Hepatocyte (in vitro differentiated cells): ENCODE data around the gene SAP130. TPM values are rescaled to one million over a fixed set of nuclear protein-coding genes. Genes with fewer than 3 reads are reported as not detected.

Experiments used
- DNase-seq: peaks from one replicate; pipeline ENCODE4 v3.0.0-alpha.2; 2016; ENCODE audit warnings: low spot score
- H2AFZ ChIP-seq: fragments of 200-600 bp; sonication (generic); 2 replicates; pipeline ENCODE4 v1.6.0; 2016; ENCODE audit warnings: antibody characterized with exemption, mild to moderate bottlenecking
- H3K27ac ChIP-seq: fragments of 200-600 bp; sonication (generic); 2 replicates; pipeline ENCODE4 v1.5.1; 2016; ENCODE audit warnings: mild to moderate bottlenecking
- H3K27me3 ChIP-seq: fragments of 200-600 bp; sonication (generic); 2 replicates; pipeline ENCODE4 v1.6.1; 2016
- H3K36me3 ChIP-seq: fragments of 200-600 bp; sonication (generic); replicated peaks from 2 replicates; pipeline ENCODE4 v1.5.1; 2016; ENCODE audit warnings: low read depth; ENCODE audit not compliant: insufficient read depth
- H3K4me1 ChIP-seq: fragments of 200-600 bp; sonication (generic); 2 replicates; pipeline ENCODE4 v1.5.1; 2016; ENCODE audit warnings: mild to moderate bottlenecking, moderate library complexity; ENCODE audit not compliant: insufficient read depth
- H3K4me2 ChIP-seq: fragments of 200-600 bp; sonication (generic); 2 replicates; pipeline ENCODE4 v1.6.0; 2016
- H3K4me3 ChIP-seq: fragments of 200-600 bp; sonication (generic); 2 replicates; pipeline ENCODE4 v1.5.1; 2016; ENCODE audit warnings: mild to moderate bottlenecking
- H3K79me2 ChIP-seq: fragments of 200-600 bp; sonication (generic); 2 replicates; pipeline ENCODE4 v1.6.0; 2017; ENCODE audit warnings: mild to moderate bottlenecking
- H3K9me2 ChIP-seq: fragments of 200-600 bp; sonication (generic); replicated peaks from 2 replicates; pipeline ENCODE4 v1.6.0; 2017; ENCODE audit warnings: mild to moderate bottlenecking; ENCODE audit not compliant: insufficient read depth
- H3K9me3 ChIP-seq: fragments of 200-600 bp; sonication (generic); 2 replicates; pipeline ENCODE4 v1.5.1; 2016; ENCODE audit warnings: low read depth, mild to moderate bottlenecking
- H4K20me1 ChIP-seq: fragments of 200-600 bp; sonication (generic); 2 replicates; pipeline ENCODE4 v1.6.0; 2016; ENCODE audit warnings: mild to moderate bottlenecking; ENCODE audit not compliant: insufficient read depth, poor library complexity, severe bottlenecking
- CTCF ChIP-seq: fragments of 200-600 bp; sonication (generic); IDR thresholded peaks from 2 replicates; pipeline ENCODE4 v1.5.1; 2016; ENCODE audit warnings: antibody characterized with exemption, mild to moderate bottlenecking; ENCODE audit not compliant: poor library complexity
- EZH2 ChIP-seq: fragments of 200-600 bp; sonication (generic); IDR thresholded peaks from 2 replicates; pipeline ENCODE4 v1.6.1; 2016; ENCODE audit warnings: antibody characterized with exemption, mild to moderate bottlenecking, borderline replicate concordance
- EZH2phosphoT487 ChIP-seq: fragments of 200-600 bp; sonication (generic); IDR thresholded peaks from one replicate; pipeline ENCODE4 v1.6.1; 2018; ENCODE audit warnings: antibody characterized with exemption, mild to moderate bottlenecking, low read depth, moderate library complexity; ENCODE audit not compliant: unreplicated experiment, severe bottlenecking
- WGBS: methylation state at CpG from one replicate; pipeline ENCODE4 v1.1.6; 2016; ENCODE audit warnings: low lambda C conversion rate; ENCODE audit errors: missing lambda C conversion rate; 5-methylcytosine and 5-hydroxymethylcytosine counted together
- polyA plus RNA-seq: library from polyadenylated mRNA; unstranded; fragments of >200 nt; fragmentation: Nextera tagmentation; extraction: Ambion mirVana; gene quantifications from 2 replicates; pipeline ENCODE4 v1.2.1, GENCODE V29; 2016
- total RNA-seq: library from RNA; depleted of rRNA; stranded (reverse); fragments of >200 nt; gene quantifications from 2 replicates; pipeline ENCODE4 v1.2.3, GENCODE V29; 2014

The SAP130 gene
- total and polyA plus RNA-seq, 2 experiments from 2014 or later, result 12.6 to 12.7 TPM

- 26% methylated on average over 3 of the region's 3 CpGs for WGBS
Measured at GRCh38 chr2:128043041-128043440, 15.2 kb upstream of the SAP130 start.

GRCh38 chr2:128041561-128041960 lies 13.7 kb upstream of the SAP130 start:
- DNase-seq, result no peak
- H3K27me3 ChIP-seq, result no peaks in the 10 kb centered on the region
- H3K9me3 ChIP-seq, result no peaks in the 10 kb centered on the region
- 67% methylated on average over 3 of the region's 3 CpGs for WGBS
- no peaks in the 10 kb centered on the region for H4K20me1 ChIP-seq
- no peaks in the 10 kb centered on the region for H3K9me2 ChIP-seq
- H3K27ac ChIP-seq, result no peak overlapping the region
- no peaks in the 10 kb centered on the region for H3K36me3 ChIP-seq
- TF ChIP-seq CTCF (no peak), EZH2phosphoT487 (no peak)
- peaks cover 7% of the 10 kb centered on the region for H3K4me1 ChIP-seq
- no peak overlapping the region for H2AFZ ChIP-seq
- no peak overlapping the region for H3K4me2 ChIP-seq
- no peak overlapping the region for H3K4me3 ChIP-seq
- H3K79me2 ChIP-seq, result no peaks in the 10 kb centered on the region

More at GRCh38 chr2:128043041-128043440, 15.2 kb upstream of the SAP130 start:
- no peak for TF ChIP-seq EZH2
- TF ChIP-seq CTCF, result no peak
- no peak for TF ChIP-seq EZH2phosphoT487
- Histone ChIP-seq H2AFZ (no peak overlapping the region), H3K9me2 (no peaks in the 10 kb centered on the region), H3K27me3 (no peaks in the 10 kb centered on the region), H3K9me3 (no peaks in the 10 kb centered on the region), H4K20me1 (no peaks in the 10 kb centered on the region), H3K4me3 (no peak overlapping the region), H3K36me3 (no peaks in the 10 kb centered on the region), H3K27ac (peak overlapping the region; percentile 29), H3K4me1 (peaks cover 7% of the 10 kb centered on the region), H3K79me2 (no peaks in the 10 kb centered on the region), H3K4me2 (peak overlapping the region; percentile 43)
- DNase-seq, result no peak

GRCh38 chr2:128040166-128040771 lies 12.4 kb upstream of the SAP130 start:
- 64% methylated on average over 8 of the region's 8 CpGs for WGBS
- no peaks in the 10 kb centered on the region for H4K20me1 ChIP-seq
- H3K9me3 ChIP-seq, result no peaks in the 10 kb centered on the region
- no peaks in the 10 kb centered on the region for H3K36me3 ChIP-seq
- no peak overlapping the region for H2AFZ ChIP-seq
- H3K27me3 ChIP-seq, result no peaks in the 10 kb centered on the region
- no peak overlapping the region for H3K27ac ChIP-seq
- H3K4me1 ChIP-seq, result peaks cover 7% of the 10 kb centered on the region
- no peak overlapping the region for H3K4me3 ChIP-seq
- no peak for TF ChIP-seq EZH2phosphoT487
- no peak for TF ChIP-seq CTCF
- no peak for TF ChIP-seq EZH2
- no peak overlapping the region for H3K4me2 ChIP-seq
- H3K79me2 ChIP-seq, result no peaks in the 10 kb centered on the region
- DNase-seq, result no peak
- H3K9me2 ChIP-seq, result no peaks in the 10 kb centered on the region
